NAMALWA (cell line): ENCODE measurements around the gene HOXB6.

Experiments used
- DNase-seq: peaks from one replicate; pipeline ENCODE4 v3.0.0-alpha.2; 2015; ENCODE audit warnings: low spot score

The HOXB6 gene

GRCh38 chr17:48579471-48579759 lies 25.4 kb downstream of the HOXB6 start:
- no peak for DNase-seq

- DNase-seq, result no peak
Observed at GRCh38 chr17:48578616-48579470, 25.9 kb downstream of the HOXB6 start.

GRCh38 chr17:48577946-48578615 lies 26.7 kb downstream of the HOXB6 start, which contains the start of gene HOXB4:
TSS of gene HOXB4 (minus strand) at chr17:48578350. CDS start at chr17:48578319, 31 bp downstream.
- DNase-seq, result peak; percentile 78

GRCh38 chr17:48577330-48577945 lies 27.3 kb downstream of the HOXB6 start:
- peak; percentile 29 for DNase-seq

GRCh38 chr17:48576479-48577309 lies 28.1 kb downstream of the HOXB6 start:
- no peak for DNase-seq

- no peak for DNase-seq
Observed at GRCh38 chr17:48575673-48576478, 28.9 kb downstream of the HOXB6 start.

- no peak for DNase-seq
Observed at GRCh38 chr17:48575066-48575582, 29.7 kb downstream of the HOXB6 start.

- no peak for DNase-seq
Observed at GRCh38 chr17:48574505-48575065, 30.2 kb downstream of the HOXB6 start.

- no peak for DNase-seq
Observed at GRCh38 chr17:48571826-48572417, 32.9 kb downstream of the HOXB6 start.

GRCh38 chr17:48571024-48571818 lies 33.6 kb downstream of the HOXB6 start:
- DNase-seq, result no peak

GRCh38 chr17:48570325-48571023 lies 34.3 kb downstream of the HOXB6 start:
- DNase-seq, result no peak

- DNase-seq, result no peak
Observed at GRCh38 chr17:48569674-48570324, 35.0 kb downstream of the HOXB6 start.

GRCh38 chr17:48569240-48569582 lies 35.6 kb downstream of the HOXB6 start:
- DNase-seq, result no peak

- DNase-seq, result no peak
Observed at GRCh38 chr17:48568499-48569239, 36.1 kb downstream of the HOXB6 start.

- no peak for DNase-seq
Observed at GRCh38 chr17:48567646-48568354, 37.0 kb downstream of the HOXB6 start.

- DNase-seq, result no peak
Observed at GRCh38 chr17:48567209-48567608, 37.6 kb downstream of the HOXB6 start.

GRCh38 chr17:48566717-48567116 lies 38.1 kb downstream of the HOXB6 start:
- no peak for DNase-seq
